GM12878 (cell line): Measurements from ENCODE around the gene TREH. TPM values are rescaled to one million over a fixed set of nuclear protein-coding genes. Genes with fewer than 3 reads are reported as not detected.

Experiments used
- ATAC-seq: fragments of 200-7000 bp; cut with Tn5 transposase; 3 replicates; pipeline ENCODE4 v1.9.1; 2020; ENCODE audit warnings: mild to moderate bottlenecking, moderate library complexity
- BruUV-seq: library from RNA; stranded (reverse); fragments of 400-500 nt; replicated peaks from 2 replicates; lab custom pipeline; 2021; lab: Mats Ljungman, UMichigan
- CTCF ChIA-PET: fragments of 300-600 bp; sonication (Branson Sonifier 250); formaldehyde crosslinking; extraction: SDS; loops from one replicate; lab custom pipeline; 2021; ENCODE audit warnings: inconsistent platforms; lab: Yijun Ruan, JAX
- POLR2A ChIA-PET: fragments of 350-600 bp; formaldehyde crosslinking; extraction: SDS; loops from one replicate; lab custom pipeline; 2021; ENCODE audit warnings: inconsistent platforms; lab: Charles Lee
- RAD21 ChIA-PET: fragments of 300-600 bp; sonication (Branson Sonifier 250); formaldehyde crosslinking; loops from one replicate; lab custom pipeline; 2023; ENCODE audit warnings: antibody characterized with exemption; ENCODE audit not compliant: unreplicated experiment; lab: Charles Lee
- SMC1A ChIA-PET: fragments of 300-600 bp; sonication (Branson Sonifier 250); formaldehyde crosslinking; loops from one replicate; lab custom pipeline; 2023; ENCODE audit not compliant: unreplicated experiment, uncharacterized antibody; lab: Charles Lee
- DNase-seq: peaks from one replicate; pipeline ENCODE4 v3.0.0-alpha.2; 2011; ENCODE audit warnings: low read depth, low spot score
- FAIRE-seq: peaks from 3 replicates; lab custom pipeline; 2011; peaks lifted over from hg19 to GRCh38; lab: Jason Lieb, UNC
- H2AFZ ChIP-seq: 2 replicates; pipeline ENCODE4 v1.6.0; 2011; ENCODE audit warnings: low read depth, low read length, control low read depth; ENCODE audit not compliant: control insufficient read depth
- H3K27ac ChIP-seq: 2 replicates; pipeline ENCODE4 v1.5.1; 2011; ENCODE audit warnings: control low read depth; ENCODE audit not compliant: control insufficient read depth, insufficient read depth
- H3K27me3 ChIP-seq, 2 experiments: replicated peaks in 1 of 2; 2 replicates each; pipeline versions ENCODE4 v1.6.0 to v1.6.1; 2011; ENCODE audit warnings: low read length in 1 of 2; ENCODE audit not compliant: control insufficient read depth in 2 of 2, insufficient read depth in 2 of 2
- H3K36me3 ChIP-seq, 2 experiments: 2 replicates each; pipeline ENCODE4 v1.5.1; 2011; ENCODE audit warnings: low read length in 1 of 2; ENCODE audit not compliant: control insufficient read depth in 2 of 2, insufficient read depth in 2 of 2
- H3K4me1 ChIP-seq: 2 replicates; pipeline ENCODE4 v1.6.1; 2011; ENCODE audit warnings: mild to moderate bottlenecking, low read length, moderate library complexity, mixed read lengths; ENCODE audit not compliant: control insufficient read depth, insufficient read depth
- H3K4me2 ChIP-seq: 2 replicates; pipeline ENCODE4 v1.6.0; 2011; ENCODE audit warnings: control low read depth; ENCODE audit not compliant: control insufficient read depth, insufficient read depth
- H3K4me3 ChIP-seq: fragments of 200-600 bp; sonication (generic); 2 replicates; pipeline ENCODE4 v1.5.1; 2016
- H3K79me2 ChIP-seq: 2 replicates; pipeline ENCODE4 v1.6.0; 2011; ENCODE audit warnings: low read length; ENCODE audit not compliant: control insufficient read depth, insufficient read depth
- H3K9ac ChIP-seq: 2 replicates; pipeline ENCODE4 v1.8.0; 2011; ENCODE audit warnings: low read length, control low read depth, mixed read lengths; ENCODE audit not compliant: control insufficient read depth, insufficient read depth
- H3K9me3 ChIP-seq: replicated peaks from 3 replicates; pipeline ENCODE4 v1.5.1; 2011; ENCODE audit warnings: mild to moderate bottlenecking, low read length; ENCODE audit not compliant: control insufficient read depth, insufficient read depth
- H4K20me1 ChIP-seq: 2 replicates; pipeline ENCODE4 v1.6.0; 2011; ENCODE audit not compliant: control insufficient read depth, insufficient read depth
- NR2C1 ChIP-seq: fragments of 450-650 bp; IDR thresholded peaks from 2 replicates; pipeline ENCODE4 v1.6.1; 2017; ENCODE audit warnings: antibody characterized with exemption, mild to moderate bottlenecking, moderate library complexity
- WGBS: methylation state at CpG from one replicate; pipeline ENCODE4 v1.1.6; 2016; ENCODE audit warnings: low lambda C conversion rate; ENCODE audit not compliant: insufficient replicate concordance, insufficient coverage; ENCODE audit errors: missing lambda C conversion rate; 5-methylcytosine and 5-hydroxymethylcytosine counted together
- in situ Hi-C: fragments of 300-500 bp; cut with MboI; formaldehyde crosslinking; loops from 9 replicates; pipeline ENCODE4 v1.14.3; 2018; ENCODE audit warnings: mixed read lengths
- intact Hi-C: fragments of 100-400 bp; cut with micrococcal nuclease; formaldehyde crosslinking; loops from one replicate; pipeline ENCODE4 v1.14.2; 2022; ENCODE audit not compliant: unreplicated experiment
- polyA plus RNA-seq, 11 experiments: library from polyadenylated mRNA; depleted of rRNA in 4 of 11; unstranded in 6 of 11; stranded (reverse) in 5 of 11; fragments of >200 nt; fragmentation: Nextera tagmentation in 4 of 11; fragmentation: Illumina TruSeq in 1 of 11; extraction: Ambion mirVana in 4 of 11; extraction: Trizol in 1 of 11; gene quantifications; 1 replicate in 1 of 11; 2 replicates in 10 of 11; pipeline versions ENCODE4 v1.2.1 to v1.2.3, GENCODE V29; 2011 to 2016; ENCODE audit warnings: inconsistent platforms in 2 of 11, missing spikeins in 2 of 11, low read depth in 1 of 11
- total RNA-seq, 4 experiments: library from RNA; depleted of rRNA in 3 of 4; stranded (reverse); fragments of >200 nt in 3 of 4; fragmentation: Illumina TruSeq in 1 of 4; extraction: Trizol in 1 of 4; gene quantifications; 2 replicates each; pipeline versions ENCODE4 v1.2.1 to v1.2.3, GENCODE V29; 2013 to 2021
- TF ChIP-seq, protein P1 (sequence below): fragments of 450-650 bp; IDR thresholded peaks from 2 replicates; pipeline ENCODE4 v1.6.1; 2016; ENCODE audit warnings: mild to moderate bottlenecking
- TF ChIP-seq, protein P2 (sequence below): fragments of 450-650 bp; IDR thresholded peaks from 2 replicates; pipeline ENCODE4 v1.6.1; 2018; ENCODE audit warnings: borderline replicate concordance, mild to moderate bottlenecking; ENCODE audit not compliant: partially characterized antibody

TREH gene
- total and polyA plus RNA-seq, 10 of the 15 experiments (the other 5 are each of a cell fraction or from before 2014, with no cell fraction given), result not detected

DNA sequence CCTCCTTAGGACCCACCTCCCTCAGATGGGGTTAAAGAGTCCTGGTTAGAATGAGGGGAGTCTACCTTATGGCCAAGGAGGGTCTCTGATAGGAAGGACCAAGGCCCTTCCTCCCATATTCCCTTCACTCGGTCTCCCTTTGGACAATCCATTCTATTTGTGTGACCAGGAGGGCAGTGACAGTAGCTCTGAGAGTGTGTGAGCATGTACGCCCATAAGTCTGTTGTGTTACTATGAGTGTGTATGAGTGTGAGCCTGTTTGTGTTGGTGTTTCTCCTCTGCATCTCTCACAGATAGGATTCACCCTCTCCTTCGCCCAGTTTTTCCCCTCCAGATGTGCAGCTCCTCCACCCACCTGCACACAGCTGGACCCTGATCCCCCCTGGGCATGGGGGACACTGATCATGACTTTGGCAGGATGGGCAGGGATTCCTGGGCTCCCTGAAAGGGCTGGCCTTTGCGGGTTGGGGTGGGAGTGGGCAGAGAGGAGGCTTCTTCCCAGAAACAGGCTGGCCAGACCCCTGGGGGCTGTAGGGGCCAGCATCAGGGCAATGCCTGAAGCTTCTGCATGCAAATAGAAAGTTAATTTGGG lies 57.6 kb downstream of the TREH start:
- Histone ChIP-seq H3K9me3 (no peaks in the 10 kb centered on the region), H3K4me2 (no peak overlapping the region), H3K79me2 (no peaks in the 10 kb centered on the region), H4K20me1 (no peaks in the 10 kb centered on the region), H3K36me3 (no peaks in the 10 kb centered on the region), H3K27ac (no peak overlapping the region), H3K4me1 (no peaks in the 10 kb centered on the region), H3K9ac (no peak overlapping the region), H3K4me3 (no peak overlapping the region), H3K27me3 (peaks cover 5 to 6% of the 10 kb centered on the region in 2 experiments), H2AFZ (no peak overlapping the region)
- ChIA-PET POLR2A (interaction anchor here (0.6 kb wide), 1 partner anchor 24 kb away, joined by 4 read pairs; no protein-coding TSS in a partner anchor), CTCF (interaction anchor here (0.6 kb wide), 1 partner anchor 334 kb away, joined by 3 read pairs; the partner anchor contains the start of gene UPK2), SMC1A (no interaction called here), RAD21 (no interaction called here)
- TF ChIP-seq, protein P1, sequence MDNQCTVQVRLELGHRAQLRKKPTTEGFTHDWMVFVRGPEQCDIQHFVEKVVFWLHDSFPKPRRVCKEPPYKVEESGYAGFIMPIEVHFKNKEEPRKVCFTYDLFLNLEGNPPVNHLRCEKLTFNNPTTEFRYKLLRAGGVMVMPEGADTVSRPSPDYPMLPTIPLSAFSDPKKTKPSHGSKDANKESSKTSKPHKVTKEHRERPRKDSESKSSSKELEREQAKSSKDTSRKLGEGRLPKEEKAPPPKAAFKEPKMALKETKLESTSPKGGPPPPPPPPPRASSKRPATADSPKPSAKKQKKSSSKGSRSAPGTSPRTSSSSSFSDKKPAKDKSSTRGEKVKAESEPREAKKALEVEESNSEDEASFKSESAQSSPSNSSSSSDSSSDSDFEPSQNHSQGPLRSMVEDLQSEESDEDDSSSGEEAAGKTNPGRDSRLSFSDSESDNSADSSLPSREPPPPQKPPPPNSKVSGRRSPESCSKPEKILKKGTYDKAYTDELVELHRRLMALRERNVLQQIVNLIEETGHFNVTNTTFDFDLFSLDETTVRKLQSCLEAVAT, result no peak
- no peak for TF ChIP-seq NR2C1
- TF ChIP-seq, protein P2, sequence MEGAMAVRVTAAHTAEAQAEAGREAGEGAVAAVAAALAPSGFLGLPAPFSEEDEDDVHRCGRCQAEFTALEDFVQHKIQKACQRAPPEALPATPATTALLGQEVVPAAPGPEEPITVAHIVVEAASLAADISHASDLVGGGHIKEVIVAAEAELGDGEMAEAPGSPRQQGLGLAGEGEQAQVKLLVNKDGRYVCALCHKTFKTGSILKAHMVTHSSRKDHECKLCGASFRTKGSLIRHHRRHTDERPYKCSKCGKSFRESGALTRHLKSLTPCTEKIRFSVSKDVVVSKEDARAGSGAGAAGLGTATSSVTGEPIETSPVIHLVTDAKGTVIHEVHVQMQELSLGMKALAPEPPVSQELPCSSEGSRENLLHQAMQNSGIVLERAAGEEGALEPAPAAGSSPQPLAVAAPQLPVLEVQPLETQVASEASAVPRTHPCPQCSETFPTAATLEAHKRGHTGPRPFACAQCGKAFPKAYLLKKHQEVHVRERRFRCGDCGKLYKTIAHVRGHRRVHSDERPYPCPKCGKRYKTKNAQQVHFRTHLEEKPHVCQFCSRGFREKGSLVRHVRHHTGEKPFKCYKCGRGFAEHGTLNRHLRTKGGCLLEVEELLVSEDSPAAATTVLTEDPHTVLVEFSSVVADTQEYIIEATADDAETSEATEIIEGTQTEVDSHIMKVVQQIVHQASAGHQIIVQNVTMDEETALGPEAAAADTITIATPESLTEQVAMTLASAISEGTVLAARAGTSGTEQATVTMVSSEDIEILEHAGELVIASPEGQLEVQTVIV, result no peak
- FAIRE-seq (no peak), DNase-seq (no peak), ATAC-seq (no peak)
- 33% methylated on average over 4 of the region's 4 CpGs for WGBS
- in situ Hi-C loops (no loop called here), intact Hi-C loops (no loop called here)
- BruUV-seq, result no TSS peak
